ENCODE data around the gene SNRNP40.

DNA sequence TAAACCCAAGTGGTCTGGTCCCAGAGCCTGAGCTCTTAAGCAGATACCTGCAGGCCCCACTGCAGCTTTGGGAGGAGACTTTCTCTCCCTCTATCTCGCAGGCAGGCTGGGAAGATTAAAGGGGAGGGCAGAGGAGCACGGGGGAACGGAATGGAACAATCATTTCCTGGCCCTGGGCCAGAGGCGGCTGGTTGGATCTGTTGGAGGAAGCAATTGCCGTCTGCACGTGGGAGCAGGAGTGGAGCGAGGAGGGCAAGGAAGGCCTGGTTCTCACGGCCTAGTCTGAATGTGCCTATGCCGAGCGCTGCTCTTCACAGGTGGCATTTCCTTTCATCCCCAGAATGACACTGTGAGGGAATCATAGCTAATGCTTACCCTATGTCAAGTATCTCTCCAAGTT is 80.6 kb downstream of the SNRNP40 start:
- no peak for TF ChIP-seq SUZ12 (IDR thresholded peaks at IDR 0.05; ENCODE audit: extremely low read depth, insufficient read depth, insufficient read length)
- TF ChIP-seq YY1 (IDR thresholded peaks at IDR 0.05; ENCODE audit: insufficient read depth, insufficient read length), result no peak
- TF ChIP-seq ZNF274 (IDR thresholded peaks at IDR 0.05; ENCODE audit: low read depth, low read length), result no peak

All from NT2/D1 (cell line).